Left renal pelvis (tissue), 4 donors: ENCODE measurements around the gene PROM1. TPM values are rescaled to one million over a fixed set of nuclear protein-coding genes. Genes with fewer than 3 reads are reported as not detected.

ENCODE experiments used
- DNase-seq, 4 donors: peaks; one replicate each; pipeline ENCODE4 v3.0.0-alpha.2; 2013; ENCODE audit warnings: low read depth in 4 of 4, low spot score in 3 of 4
- polyA plus RNA-seq, 4 donors: library from polyadenylated mRNA; unstranded; fragments of 120-200 nt; gene quantifications; one replicate each; pipeline ENCODE4 v1.2.1, GENCODE V29; 2013; ENCODE audit not compliant: insufficient read length in 4 of 4

Gene PROM1, protein sequence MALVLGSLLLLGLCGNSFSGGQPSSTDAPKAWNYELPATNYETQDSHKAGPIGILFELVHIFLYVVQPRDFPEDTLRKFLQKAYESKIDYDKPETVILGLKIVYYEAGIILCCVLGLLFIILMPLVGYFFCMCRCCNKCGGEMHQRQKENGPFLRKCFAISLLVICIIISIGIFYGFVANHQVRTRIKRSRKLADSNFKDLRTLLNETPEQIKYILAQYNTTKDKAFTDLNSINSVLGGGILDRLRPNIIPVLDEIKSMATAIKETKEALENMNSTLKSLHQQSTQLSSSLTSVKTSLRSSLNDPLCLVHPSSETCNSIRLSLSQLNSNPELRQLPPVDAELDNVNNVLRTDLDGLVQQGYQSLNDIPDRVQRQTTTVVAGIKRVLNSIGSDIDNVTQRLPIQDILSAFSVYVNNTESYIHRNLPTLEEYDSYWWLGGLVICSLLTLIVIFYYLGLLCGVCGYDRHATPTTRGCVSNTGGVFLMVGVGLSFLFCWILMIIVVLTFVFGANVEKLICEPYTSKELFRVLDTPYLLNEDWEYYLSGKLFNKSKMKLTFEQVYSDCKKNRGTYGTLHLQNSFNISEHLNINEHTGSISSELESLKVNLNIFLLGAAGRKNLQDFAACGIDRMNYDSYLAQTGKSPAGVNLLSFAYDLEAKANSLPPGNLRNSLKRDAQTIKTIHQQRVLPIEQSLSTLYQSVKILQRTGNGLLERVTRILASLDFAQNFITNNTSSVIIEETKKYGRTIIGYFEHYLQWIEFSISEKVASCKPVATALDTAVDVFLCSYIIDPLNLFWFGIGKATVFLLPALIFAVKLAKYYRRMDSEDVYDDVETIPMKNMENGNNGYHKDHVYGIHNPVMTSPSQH
- 10 to 100 TPM; 11.6 to 42.4 (median 41.7) TPM for polyA plus RNA-seq

DNA sequence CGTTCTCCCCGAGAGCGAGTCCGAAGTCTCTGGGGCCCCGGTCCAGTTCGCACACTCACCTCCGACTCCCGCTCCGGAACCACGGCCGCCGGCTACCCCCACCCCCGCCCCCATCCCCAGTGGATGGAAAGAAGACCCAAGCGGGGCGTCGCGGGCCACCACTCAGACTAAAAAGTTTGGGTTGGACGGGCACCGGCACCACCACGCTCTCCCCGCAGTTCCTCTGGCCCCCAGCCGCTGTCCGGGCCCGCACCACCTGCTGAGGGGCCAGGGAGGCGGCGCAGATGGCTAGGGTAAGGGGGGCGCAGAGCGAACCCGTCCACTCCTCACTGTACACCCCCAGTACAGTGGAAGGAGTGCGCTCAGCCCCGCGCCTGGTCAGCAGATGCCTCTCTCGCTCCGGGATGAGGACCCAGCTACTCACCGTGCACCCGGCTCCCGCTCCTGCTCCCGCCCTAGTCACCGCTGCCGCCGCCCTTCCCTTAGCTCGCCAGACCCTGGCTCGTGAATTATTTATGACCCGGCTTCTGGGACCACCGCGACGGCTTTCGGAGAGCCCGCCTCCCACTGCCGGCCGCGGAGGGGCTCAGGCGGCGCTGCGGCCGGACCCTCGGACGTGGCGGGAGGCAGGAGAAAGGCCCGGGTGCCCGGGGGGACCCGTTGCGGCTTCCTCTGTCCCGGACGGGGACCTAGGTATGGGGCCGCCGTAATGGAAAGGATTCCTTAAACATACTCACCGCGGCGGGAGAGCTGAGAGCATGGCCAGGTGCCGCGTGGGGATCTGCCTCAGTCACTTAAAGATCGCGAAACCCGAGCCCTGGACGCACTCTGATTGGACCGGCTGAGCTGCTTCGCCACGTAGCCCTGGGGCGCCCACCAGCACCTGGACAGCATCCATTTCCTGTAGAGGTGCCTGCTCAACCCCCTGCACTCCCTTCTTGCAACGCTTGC, at the start of gene PROM1:
Gene PROM1, minus strand, starts transcription at position 783 of the 951 bp plus-strand sequence. CDS start 8,117 bp downstream, outside the sequence.
- DNase-seq, result peak in 1 of 4 donors; percentile 8

DNA sequence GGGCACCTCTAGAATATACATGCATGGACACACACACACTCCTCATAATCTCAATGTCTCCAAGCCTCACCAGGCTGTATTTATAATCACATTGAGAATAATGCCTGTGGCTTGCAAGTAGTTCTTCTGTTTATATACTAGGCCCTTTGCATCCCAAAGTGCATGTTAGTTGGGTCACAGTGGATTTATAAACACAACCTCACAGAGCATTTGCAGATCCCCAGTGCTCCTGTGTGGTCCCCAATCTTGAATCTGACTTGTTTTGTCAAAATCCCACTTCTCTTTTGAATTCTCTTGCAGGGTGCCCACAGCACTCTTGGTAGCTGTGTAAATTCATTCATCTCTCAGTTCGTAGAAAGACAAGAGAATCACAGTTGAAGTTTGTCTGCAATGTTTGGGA, 49.6 kb upstream of the PROM1 start:
- no peak for DNase-seq

DNA sequence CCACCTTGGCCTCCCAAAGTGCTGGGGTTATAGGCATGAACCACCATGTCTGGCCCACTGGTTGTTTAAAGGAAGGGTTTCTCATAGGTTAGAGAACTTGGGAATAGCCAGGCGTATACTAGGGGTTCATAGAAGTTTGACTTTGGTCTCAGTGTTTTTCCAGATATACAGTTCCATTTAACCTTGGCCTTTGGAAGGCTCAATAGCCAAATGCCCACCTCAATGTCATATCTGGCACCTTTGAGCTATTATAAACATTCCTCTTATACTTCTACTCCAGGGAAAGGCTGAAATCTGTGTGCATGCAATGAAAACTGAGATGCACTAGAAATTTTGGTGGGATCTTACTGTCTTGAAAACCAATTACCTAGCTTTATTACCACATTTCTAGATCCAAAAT, 47.5 kb upstream of the PROM1 start:
- DNase-seq, result no peak

DNA sequence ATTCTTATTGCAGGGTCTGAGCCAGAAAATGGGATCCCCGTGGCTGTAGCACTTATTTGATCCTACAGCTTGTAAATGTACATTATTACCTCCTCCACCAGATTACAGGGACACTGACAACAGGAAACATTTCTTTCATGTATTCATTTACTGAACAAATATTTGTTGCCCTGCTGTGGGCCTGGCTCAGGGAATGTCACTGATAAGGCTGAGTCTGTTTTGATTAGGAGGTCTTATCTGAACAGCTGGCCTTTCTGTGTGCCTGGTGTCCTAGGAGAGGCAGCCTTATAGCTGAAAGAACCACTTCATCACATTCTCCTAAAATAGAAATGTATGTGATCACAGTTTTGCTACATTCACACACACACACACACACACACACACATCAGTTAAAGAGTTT, 45.5 kb upstream of the PROM1 start:
- no peak for DNase-seq

DNA sequence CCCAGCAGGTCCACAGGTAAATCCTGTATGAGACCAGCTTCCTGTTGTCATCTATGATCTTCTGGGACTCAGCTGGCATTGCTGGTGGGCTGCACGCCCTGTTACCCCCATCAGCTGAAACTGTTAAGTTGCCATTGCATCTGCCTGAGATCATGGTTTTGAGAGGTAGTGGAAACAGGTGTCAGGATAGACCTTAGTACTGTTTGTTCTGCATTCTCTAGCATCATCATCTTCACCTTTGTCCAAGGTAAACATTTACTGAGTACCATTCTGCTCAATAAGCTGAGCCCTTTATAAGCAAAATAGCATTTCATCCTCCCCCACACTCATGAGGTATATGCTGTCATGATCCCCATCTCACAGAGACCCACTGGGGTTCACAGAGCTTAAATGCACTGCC, 42.9 kb upstream of the PROM1 start:
- DNase-seq, result no peak

DNA sequence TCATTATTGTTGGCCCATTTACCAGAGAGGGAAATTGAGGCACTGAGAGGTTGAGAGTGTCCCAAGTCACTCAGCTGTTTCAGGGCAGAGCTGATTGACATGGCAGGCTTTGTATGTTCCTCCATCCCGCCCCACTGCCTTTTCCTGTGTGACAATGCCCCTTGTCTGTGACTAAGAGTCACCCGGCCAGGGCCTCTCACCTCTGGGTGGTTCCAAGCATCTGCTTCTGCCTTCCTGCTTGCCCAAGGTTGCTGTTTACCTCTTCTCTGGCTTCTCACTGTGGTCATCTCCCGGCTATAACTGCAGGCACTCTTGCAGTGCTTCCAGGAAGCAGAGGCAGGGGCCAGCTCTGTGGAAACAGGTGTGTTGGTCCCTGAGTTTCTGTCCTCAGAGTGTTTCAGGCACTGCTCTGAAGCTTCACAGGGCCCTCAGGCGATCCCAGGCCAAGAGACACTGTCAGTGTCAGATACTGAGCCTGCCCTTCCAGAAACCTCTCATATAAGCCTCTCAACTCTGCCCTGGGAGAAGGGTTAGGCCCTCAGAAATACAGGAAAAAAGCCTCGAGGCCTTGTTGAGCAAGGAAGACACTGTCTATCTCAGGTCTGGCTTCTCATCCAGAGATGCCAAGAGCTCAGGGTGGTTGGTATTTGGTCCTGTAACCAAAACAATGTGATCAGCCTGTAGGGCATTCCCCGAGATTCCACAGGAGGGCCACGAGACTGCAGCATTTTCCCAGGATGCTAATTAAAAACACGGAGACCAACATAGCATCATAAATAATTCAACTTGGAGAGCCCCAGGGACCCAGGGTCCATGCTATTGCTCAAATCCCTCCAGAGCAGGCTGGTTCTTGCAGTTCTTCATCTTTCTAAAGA, 42.0 kb upstream of the PROM1 start:
- DNase-seq, result no peak

DNA sequence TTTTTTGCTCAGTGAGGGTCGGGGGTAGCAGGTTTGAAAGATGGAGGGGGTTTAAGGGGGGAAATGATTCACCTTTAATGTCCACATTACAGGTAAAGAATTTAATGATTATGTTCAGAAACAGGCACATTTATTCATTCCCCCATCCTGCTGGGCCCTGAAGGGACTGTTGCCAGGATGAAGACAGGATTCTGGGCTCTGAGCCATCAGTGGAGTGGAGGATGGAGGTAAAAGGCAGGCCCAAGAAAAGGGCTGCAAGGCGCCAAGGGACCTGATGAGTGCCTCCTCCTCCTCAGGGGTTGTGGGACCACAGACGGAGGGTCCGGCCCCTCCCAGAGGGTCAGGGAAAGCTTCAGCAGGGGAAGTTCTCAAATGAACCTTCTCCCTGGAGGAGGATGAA, 40.4 kb upstream of the PROM1 start:
- DNase-seq, result no peak

DNA sequence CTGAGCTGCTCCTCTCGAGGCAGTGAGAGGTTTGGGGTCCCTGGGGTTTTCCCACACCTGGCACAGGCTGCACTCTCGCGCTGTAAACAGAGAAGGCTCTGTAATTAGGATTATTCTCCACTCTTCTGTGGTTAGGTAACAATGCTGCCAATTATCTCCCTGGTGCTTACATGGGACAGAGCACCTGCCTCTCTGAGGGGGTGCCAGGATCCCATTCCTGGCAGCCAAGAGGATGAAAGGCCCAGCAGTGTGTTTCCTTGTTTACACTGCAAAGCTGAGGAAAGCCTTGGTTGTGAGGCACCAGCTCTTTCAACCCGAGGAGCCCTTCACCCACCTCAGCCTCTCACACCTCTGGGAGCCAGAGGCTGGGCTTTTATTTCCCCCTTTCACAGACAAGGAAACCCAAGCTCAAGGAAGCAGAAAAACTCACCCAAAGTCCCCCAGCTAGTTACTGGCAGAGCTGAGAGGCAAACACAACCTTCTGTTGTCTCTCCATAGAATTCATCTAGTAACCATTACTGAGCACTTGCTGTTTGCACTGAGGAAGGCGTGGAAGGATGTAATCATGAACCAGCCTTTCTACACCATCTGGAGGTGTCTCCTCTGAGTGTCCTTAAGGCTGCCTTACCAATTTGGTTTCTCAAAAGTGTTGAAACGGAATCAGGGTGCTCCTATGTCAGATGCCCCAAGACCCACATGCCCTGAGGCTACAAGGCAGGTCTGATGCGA, 39.7 kb upstream of the PROM1 start:
- DNase-seq, result no peak

DNA sequence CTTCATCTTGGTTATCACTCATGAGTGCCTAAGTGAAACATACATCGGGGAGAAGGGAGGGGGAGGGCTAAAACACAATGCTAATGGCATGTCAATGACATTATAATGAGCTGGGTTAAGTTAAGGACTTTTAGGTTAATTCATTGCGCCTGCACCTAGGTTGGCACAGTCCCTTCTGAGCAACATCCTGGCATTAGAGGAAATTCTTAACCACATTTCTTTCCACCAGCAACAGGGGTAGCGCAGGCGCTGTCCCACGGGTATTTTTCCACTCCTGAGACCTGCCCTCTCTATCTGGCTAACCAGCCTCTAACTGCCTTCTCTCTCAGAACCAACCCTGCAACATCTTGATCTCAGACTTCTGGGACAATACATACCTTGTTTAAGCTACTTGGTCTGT, 39.0 kb upstream of the PROM1 start:
- no peak for DNase-seq

DNA sequence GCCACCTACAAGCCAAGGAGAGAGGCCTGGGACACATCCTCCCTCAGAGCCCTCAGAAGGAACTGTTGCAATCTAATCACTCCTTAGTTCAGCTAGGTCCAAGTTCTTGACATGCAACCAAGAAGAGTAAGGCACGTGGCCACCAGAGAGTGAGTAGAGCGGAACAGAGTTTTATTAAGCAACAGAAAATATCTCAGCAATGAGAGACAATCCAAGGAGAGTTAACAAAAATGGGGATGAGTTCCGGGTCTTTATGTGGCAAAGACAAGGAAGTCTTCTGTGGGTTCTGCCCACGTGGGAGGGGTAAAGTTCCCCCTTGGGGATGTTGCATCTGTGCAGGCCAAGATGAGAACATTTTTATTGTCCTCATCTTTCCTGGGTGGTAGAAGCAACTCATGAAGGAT, 38.5 kb upstream of the PROM1 start:
- no peak for DNase-seq

DNA sequence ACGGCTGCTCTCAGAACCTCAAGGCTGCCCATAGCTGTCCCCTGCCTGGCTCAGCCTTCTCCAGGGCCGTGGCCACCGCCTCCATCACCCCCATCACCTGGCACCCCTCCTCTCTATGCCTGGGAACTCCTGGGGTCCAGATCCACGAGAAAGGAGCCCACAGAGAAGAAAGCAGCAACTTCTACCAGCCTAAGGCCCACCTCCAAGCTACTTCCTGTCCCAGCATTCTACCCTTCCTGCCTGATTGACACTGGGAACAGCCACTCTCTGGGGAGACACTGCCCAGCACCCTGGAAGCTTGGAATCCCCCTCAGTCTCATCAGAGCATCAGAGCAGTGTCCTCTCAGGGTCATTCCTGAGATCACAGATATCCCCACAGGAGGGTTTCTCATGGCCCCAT, 36.9 kb upstream of the PROM1 start:
- no peak for DNase-seq

DNA sequence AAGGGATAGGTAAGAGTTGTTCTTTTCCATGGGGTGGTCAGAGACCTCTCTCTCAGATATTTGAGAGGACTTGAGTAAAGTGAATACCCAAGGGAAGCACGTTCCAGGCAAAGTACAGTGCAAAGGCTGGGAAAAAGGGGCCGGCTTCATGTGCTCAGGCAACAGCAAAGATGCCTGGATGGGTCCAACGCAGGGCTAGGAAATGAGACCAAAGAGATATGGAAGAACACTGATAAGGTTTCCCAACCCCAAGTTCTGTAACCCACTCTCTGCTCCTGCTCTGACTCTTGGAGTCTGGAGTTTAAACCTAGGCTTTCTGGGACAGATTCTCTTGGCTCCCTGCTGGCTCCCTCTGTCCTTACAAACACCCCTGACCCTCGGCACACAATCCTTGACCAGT, 36.2 kb upstream of the PROM1 start:
- no peak for DNase-seq

DNA sequence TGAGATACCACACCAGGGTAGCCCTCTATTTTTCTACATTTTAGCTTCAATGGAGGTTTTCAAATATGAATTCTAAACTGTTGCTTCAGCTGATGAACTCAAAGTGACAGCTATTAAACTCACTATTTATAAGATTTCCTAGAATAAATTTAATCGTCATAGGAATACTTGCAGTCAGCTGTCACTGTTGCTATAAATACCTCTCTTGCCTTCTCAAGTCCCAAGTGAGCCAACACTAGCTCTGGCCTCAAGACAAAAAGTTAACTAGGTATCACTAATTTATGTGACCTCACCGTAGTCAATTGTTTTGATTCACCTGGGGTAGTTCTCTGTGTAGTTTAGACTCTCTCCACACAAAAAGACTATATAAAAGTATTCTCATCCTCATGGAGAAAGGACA, 34.3 kb upstream of the PROM1 start:
- no peak for DNase-seq

DNA sequence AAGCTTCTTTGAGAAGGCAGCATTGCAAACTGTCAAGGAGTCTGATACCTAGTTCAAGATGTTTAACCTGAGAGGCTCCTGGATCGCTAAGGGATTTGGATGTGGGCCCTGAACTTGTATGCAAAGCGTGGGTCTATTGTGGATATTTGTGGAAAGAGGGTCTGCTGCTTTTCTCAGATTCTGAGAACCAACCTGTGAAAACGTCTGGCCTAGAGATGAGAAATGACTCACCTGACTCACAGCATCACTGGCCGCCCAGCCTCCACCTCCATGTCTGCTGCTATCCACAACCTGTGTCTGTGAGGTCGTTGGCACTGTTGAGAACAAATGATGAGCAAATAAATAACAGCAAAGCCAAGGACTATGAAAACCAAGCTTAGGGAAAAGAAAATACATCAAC, 33.3 kb upstream of the PROM1 start:
- no peak for DNase-seq

DNA sequence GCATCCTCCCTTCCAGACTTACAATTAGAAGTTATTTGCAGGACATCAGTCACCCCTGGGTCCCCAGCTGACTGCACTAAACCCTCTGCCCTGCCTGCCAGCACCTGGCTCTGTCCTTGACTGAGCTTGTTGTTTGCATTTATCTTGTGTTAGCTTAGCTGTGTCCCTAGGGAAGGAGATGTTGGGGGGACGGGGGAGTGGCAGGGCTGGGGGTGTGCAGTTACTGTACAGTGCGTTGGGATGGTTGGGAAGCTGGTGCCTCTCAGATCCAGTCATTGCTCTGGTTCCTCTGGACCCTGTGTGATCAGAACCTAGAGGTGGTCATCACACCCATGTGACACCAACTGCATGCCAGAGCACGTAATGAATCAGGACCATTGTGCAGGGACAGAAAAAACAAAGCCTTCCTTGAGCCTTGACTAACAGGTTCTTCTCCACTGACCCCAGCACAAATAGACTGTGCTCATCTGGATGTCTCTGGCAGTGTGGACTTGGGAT, 32.7 kb upstream of the PROM1 start:
- DNase-seq, result no peak

DNA sequence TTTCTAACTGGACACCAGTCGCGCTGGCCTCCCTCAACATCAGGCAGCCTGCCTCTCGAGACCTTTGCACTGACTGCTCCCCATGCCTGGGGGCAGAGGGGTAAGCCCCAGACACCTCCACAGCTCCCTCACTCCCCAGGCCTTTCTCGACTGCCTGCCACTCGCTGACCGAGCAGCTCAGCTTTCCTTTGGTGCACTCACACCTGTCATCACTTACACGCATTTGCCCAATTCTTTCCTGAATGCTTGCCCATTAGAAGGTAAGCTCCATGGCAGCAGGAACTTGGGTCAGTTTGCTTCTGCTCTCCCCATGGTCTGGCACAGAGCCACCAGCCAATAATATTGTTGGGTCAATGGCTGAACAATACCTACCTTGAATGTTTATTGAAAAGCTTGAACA, 32.2 kb upstream of the PROM1 start:
- no peak for DNase-seq

DNA sequence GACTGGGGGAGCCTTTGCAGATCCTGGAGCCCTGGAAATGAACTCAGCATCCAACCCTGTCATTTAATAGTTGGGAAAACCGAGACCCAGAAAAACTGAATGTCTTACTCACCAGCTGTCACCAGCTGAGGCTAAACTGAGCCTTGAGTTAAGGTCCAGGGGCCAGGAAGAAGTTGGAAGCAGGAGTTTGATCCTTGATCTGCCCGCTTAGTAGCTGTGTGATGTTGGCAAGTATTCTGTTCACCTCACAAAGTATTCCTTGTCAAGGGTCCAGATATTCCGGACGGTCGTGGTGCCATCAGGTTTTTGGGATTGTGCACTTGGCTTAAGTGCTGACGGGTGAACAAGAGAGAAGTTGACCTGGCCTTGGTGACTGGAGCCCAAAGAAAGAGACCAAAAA, 30.7 kb upstream of the PROM1 start:
- no peak for DNase-seq

DNA sequence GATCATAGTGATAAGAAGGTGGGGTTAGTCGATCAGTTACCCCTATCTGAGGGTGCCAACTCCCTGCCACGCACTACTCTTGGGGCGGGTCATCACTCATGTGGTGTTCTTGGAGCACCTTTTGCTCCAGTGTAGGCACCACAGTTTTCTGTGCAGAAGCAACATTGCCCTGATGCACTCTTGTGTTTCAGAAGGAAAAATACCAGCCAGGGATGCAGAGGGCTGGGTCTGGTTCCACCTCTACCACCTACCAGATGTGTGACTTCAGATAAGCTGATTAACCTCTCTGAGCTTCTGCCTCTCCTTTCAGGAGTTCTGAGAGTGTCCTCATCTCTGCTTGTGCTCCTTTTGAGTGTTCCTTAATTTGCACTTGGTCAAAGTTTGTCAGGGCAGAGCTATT, 29.9 kb upstream of the PROM1 start:
- DNase-seq, result no peak

DNA sequence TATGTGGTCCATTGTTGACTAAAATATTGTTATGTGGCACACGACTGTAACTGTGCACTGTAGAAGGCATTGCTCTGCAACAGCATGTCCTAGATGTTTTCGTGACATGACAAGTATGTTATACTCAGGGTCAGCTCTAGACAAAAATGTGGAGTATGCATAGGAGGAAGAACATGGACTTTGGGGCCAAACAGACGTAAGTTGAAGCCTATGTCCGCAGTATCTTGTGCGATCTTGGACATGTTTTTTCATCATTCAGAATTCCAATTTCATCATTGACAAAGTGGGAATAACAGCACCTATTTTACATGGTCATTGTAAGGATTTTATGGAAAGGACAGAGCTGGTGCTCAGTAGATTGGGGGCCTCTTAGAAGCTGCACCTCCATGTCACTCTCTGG, 27.7 kb upstream of the PROM1 start:
- no peak for DNase-seq
